ENCODE data around the gene BCAS3. TPM values are rescaled to one million over a fixed set of nuclear protein-coding genes. Genes with fewer than 3 reads are reported as not detected.
A peak's percentile ranks its signal among the peaks of the same experiment; 100 is the strongest.

The BCAS3 gene
- total RNA-seq, 1 donor from 2014 or later = 35.7 TPM

DNA sequence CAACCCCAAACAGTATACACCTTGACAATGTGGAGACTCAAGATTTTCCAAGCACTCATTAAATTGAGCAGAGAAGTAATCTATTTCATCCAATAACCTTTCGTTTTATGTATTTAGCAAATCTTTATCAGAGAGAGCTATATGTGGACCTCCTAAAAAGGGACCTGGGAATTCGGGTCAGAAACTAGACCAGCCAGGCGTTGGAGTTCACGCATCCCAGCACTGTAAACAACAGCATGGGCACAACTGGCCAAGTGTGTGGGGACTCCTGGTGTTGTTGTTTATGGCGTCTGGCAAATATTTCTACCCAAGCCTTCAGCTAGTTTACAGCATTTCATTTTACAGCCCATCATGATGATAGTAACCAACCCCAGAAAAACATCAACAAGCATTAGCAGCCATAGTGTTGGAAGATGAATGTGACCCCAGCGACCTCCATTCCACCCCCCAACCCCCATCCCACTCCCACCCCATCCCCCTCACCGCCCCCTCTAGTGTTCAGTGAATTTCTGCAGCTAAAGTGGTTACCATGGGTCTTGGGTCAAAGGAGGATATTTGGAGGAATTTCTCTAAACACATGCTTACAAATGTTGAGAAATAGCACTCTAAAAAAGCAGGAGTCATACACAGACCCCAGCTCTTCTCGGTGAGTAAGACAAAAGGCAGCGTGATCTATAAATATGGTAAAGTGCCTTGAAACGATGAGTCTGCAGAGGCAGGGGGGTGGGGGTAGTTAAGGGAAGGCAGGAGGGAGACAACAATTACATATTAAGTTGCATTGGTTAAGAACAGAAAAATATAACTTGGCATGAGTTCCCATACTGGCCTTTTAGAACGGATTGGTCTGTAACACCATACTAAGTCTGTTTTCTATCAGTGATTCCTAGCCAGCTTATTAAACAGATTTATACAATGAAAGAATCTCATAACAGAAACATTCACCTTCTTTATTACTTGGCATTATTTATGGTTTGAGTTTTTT, 630.5 kb downstream of the BCAS3 start:
- H3K4me3 Mint-ChIP-seq (ENCODE audit: unreplicated experiment) = no peak overlapping the region
- peak overlapping the region; percentile 77 for H3K27ac Mint-ChIP-seq (ENCODE audit: unreplicated experiment)
- no peaks in the 10 kb centered on the region for H3K36me3 Mint-ChIP-seq (ENCODE audit: unreplicated experiment)
- TF ChIP-seq, protein P1, sequence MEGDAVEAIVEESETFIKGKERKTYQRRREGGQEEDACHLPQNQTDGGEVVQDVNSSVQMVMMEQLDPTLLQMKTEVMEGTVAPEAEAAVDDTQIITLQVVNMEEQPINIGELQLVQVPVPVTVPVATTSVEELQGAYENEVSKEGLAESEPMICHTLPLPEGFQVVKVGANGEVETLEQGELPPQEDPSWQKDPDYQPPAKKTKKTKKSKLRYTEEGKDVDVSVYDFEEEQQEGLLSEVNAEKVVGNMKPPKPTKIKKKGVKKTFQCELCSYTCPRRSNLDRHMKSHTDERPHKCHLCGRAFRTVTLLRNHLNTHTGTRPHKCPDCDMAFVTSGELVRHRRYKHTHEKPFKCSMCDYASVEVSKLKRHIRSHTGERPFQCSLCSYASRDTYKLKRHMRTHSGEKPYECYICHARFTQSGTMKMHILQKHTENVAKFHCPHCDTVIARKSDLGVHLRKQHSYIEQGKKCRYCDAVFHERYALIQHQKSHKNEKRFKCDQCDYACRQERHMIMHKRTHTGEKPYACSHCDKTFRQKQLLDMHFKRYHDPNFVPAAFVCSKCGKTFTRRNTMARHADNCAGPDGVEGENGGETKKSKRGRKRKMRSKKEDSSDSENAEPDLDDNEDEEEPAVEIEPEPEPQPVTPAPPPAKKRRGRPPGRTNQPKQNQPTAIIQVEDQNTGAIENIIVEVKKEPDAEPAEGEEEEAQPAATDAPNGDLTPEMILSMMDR (IDR thresholded peaks at IDR 0.05) = peak; percentile 16
- H3K4me1 Mint-ChIP-seq (ENCODE audit: unreplicated experiment) = peaks cover 25% of the 10 kb centered on the region
- no peak for DNase-seq (ENCODE audit: extremely low spot score, unreplicated experiment)
- no peaks in the 10 kb centered on the region for H3K27me3 Mint-ChIP-seq (ENCODE audit: unreplicated experiment)
- H3K9me3 Mint-ChIP-seq (ENCODE audit: unreplicated experiment) = no peaks in the 10 kb centered on the region

DNA sequence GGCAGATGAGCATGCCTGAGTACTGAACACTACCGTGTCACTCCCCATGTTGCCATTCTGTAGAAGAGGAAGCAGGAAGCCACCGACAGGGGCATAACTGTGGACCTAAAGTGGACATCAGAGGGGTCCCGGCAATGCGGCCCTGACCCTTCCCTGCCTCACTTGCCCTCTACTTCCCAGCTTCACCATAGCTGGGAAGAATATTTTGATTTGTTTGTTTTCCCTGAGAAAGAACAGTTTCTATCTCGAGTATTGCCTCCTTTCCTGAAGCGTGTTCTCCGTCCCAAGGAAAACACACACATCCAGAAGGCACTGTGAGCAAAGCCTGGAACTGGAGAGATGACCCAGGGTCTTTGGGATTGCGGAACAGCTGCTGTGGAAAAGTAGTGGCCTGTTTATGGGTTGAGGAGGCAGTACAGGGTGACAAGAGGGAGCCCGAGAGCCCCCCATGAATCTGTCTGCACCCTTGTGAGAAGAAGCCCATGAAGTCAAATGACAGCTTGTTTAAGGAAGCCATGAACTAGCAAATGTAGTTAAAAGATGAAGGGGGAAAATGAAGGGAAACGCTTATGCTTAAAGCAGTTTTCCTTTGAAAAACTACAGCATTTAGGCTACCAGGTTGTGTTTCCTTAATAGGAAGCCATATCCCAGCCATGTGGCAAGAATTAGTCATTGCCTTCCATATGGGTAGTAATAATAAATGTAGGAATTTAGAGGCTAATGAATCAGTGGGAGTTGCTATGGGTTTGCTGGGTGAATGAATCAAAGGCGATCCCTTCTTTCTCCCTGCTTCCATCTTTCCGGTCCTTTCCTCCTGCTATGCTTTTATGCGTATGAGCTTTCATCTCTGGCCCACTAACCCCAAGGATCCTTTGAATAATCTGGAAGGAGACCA, 632.0 kb downstream of the BCAS3 start:
- Mint-ChIP-seq H3K27me3 (ENCODE audit: unreplicated experiment) (no peaks in the 10 kb centered on the region), H3K4me1 (ENCODE audit: unreplicated experiment) (peaks cover 26% of the 10 kb centered on the region), H3K9me3 (ENCODE audit: unreplicated experiment) (no peaks in the 10 kb centered on the region), H3K4me3 (ENCODE audit: unreplicated experiment) (no peak overlapping the region), H3K27ac (ENCODE audit: unreplicated experiment) (peak overlapping the region; percentile 77), H3K36me3 (ENCODE audit: unreplicated experiment) (no peaks in the 10 kb centered on the region)
- no peak for DNase-seq (ENCODE audit: extremely low spot score, unreplicated experiment)
- TF ChIP-seq, protein P1 (IDR thresholded peaks at IDR 0.05) = no peak

DNA sequence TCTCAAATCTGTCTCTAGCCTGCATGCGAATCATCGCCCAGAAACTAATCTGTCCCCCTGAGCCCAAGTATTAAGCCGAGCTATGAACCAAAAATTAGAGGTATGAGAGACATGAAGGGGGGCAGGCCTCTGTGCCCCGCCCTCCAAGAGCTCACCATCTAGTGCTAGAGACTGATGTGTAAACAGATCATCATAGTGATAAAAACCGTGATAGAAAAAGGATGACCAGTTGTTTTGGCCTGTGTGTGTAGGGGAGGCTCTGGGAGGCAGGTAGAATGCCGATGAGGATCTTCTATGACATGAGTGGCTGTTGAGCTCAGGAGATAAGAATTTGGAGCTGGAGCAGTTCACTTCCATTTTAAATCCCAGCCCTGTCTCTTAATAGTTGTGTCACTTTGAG, 632.9 kb downstream of the BCAS3 start:
- DNase-seq (ENCODE audit: extremely low spot score, unreplicated experiment) = no peak
- H3K27ac Mint-ChIP-seq (ENCODE audit: unreplicated experiment) = no peak overlapping the region
- no peaks in the 10 kb centered on the region for H3K9me3 Mint-ChIP-seq (ENCODE audit: unreplicated experiment)
- peaks cover 26% of the 10 kb centered on the region for H3K4me1 Mint-ChIP-seq (ENCODE audit: unreplicated experiment)
- H3K36me3 Mint-ChIP-seq (ENCODE audit: unreplicated experiment) = no peaks in the 10 kb centered on the region
- TF ChIP-seq, protein P1 (IDR thresholded peaks at IDR 0.05) = no peak
- no peak overlapping the region for H3K4me3 Mint-ChIP-seq (ENCODE audit: unreplicated experiment)
- no peaks in the 10 kb centered on the region for H3K27me3 Mint-ChIP-seq (ENCODE audit: unreplicated experiment)

DNA sequence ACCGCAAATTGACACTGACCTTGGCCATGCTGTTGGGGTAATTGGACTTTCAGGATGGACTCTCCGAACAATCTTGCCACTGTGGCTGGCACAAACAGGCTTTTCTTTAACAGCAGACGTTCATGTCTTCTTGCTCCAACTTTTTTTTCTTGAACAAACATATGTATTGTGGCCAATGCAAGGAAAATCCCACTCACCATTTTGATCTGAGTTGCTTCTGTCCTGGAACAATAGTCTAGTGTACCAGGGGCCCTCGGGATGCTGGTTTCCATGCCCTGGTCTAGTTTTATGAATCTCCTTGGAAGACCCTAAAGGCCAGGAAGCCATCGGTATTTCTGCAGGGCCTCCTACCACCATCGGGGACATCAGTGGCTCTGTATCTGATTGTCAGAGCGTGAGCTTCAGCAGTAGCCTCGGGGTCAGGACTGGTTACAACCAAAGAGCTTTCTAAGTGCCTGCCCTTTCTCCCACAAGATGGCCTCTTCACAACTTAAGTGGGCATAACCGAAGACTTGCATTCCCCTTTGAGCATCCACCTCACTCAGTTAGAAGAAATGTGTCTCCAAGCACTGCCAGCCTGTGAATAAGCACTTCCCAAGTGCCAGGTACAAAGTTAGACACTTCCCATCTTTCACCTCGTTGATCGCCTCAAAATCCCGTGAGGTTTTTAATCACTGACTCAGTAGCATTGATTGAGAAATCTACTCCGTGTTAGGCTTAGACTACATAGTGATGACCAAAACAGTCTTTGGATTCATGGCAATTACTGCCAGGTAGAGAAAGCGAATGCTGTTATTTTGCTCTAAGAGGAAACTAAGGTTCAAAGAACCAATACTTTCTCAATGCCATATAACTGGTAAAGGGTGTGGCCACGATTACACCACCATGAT, 635.0 kb downstream of the BCAS3 start:
- no peak overlapping the region for H3K27ac Mint-ChIP-seq (ENCODE audit: unreplicated experiment)
- no peak for DNase-seq (ENCODE audit: extremely low spot score, unreplicated experiment)
- H3K4me3 Mint-ChIP-seq (ENCODE audit: unreplicated experiment) = no peak overlapping the region
- no peaks in the 10 kb centered on the region for H3K27me3 Mint-ChIP-seq (ENCODE audit: unreplicated experiment)
- no peaks in the 10 kb centered on the region for H3K36me3 Mint-ChIP-seq (ENCODE audit: unreplicated experiment)
- TF ChIP-seq, protein P1 (IDR thresholded peaks at IDR 0.05) = no peak
- H3K4me1 Mint-ChIP-seq (ENCODE audit: unreplicated experiment) = peaks cover 26% of the 10 kb centered on the region
- H3K9me3 Mint-ChIP-seq (ENCODE audit: unreplicated experiment) = no peaks in the 10 kb centered on the region
